ENCODE data around the gene VPS52.
A peak's percentile ranks its signal among the peaks of the same experiment; 100 is the strongest.
"Not testable (repeated sequence)": the region's sequence is repeated elsewhere in the genome, so short reads cannot be mapped to it uniquely, and the experiment has no call there.

The VPS52 gene

DNA sequence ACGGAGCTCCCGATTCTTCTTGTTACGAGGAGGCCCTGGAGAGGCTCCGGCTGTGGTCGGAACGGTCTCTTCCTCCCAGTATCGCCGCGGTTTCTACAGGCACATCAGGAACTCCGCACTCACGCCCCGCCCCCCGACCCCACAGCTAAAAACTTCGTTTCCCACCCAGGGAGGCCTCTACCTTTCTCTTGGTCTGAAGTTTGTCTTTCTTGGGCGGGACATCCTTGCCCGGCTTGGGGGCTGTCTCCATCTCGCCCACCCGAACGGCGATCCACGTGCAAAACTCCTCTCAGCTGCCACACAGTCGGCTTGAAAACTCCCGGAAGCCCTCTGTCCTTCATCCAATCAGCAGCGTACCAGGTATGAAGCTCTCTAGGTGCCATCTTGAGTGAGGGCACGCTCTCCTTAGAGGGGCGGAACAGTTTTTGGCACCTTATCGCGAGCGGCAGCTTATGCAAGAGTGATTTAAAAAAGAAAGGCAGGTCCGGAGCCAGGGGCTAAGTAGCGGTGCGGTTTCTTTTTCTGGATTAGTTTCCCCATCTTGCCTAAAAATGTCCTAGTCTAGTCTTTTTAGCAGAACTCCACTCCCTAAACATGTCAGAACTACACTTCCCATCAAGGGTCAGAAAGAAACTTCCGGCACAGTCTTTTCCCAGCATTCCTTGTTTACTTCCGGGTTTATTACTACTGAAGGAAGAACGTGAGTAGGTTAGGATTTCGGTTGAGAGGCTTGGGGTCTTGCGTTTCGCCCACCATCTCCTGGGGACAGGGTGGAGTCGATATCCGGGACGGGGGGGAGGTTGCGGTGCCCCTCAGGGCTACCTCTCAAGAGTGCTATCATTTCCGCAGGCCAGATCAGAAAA lies 17.5 kb upstream of the VPS52 start, which contains the start of the genes PFDN6 and WDR46:
Gene PFDN6, plus strand, starts transcription at position 681 of the 863 bp plus-strand sequence. CDS start 256 bp downstream, outside the sequence.
Gene WDR46, minus strand, starts transcription at position 319 of the 863 bp plus-strand sequence. Its CDS starts 69 bp downstream, at position 250.
- Histone ChIP-seq H3K36me3 (ENCODE audit: control insufficient read depth, insufficient read depth, low read length) (no peaks in the 10 kb centered on the region), H3K27me3 (ENCODE audit: control insufficient read depth, insufficient read depth, low read length) (no peaks in the 10 kb centered on the region), H3K4me2 (ENCODE audit: low read length) (peak within 1 kb of the TSS; percentile 82)

DNA sequence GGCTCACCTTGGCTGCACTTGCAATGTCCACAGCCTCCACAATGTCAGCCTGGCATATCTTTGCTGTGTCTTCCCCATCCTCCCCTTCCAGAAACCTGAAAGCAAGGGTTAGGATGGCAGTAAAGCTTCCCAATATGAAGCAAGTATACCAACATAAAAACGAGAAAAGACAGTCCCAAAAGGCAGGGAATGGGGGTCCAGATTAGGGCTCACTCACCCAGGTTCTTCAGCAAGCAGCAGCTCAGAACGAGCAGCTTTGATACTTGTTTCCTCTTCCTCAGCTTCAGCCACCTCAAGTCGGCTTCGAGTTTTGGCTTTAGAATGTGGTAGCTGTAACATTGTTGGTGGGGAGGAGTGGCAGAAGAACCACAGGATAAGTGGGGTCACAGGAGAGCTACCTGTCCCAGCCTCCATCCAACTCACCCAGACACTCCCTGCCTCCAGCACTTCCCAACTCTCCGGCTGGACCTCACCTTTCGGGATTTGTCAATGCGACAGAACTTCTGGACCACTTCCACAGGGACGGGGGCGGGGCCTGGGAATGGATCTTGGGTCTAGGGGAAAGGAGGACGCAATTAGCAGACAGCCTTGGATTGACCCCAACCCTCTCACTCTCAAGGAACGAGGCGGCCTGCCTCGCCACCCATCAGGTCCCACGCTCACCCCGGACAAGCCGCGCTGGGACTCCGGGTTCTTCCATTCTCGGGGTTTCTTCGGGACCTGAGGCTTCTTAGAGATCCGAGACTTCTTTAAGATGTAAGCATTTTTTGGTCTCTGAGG lies 16.7 kb upstream of the VPS52 start:
- Histone ChIP-seq H2AFZ (peak overlapping the region; percentile 59), H3K27me3 (ENCODE audit: control insufficient read depth, insufficient read depth, low read length) (no peaks in the 10 kb centered on the region), H3K9me3 (ENCODE audit: control insufficient read depth, low read length) (no peaks in the 10 kb centered on the region), H3K4me2 (ENCODE audit: low read length) (peak overlapping the region; percentile 82), H3K4me3 (ENCODE audit: low read depth, low read length) (peak overlapping the region; percentile 83), H3K4me1 (peaks cover 11% of the 10 kb centered on the region), H3K36me3 (ENCODE audit: control insufficient read depth, insufficient read depth, low read length) (no peaks in the 10 kb centered on the region), H3K9ac (no peak overlapping the region), H3K79me2 (peaks cover 18% of the 10 kb centered on the region), H3K27ac (peak overlapping the region; percentile 65)
- no peak for TF ChIP-seq CTCF (IDR thresholded peaks at IDR 0.05)

More for the DNA sequence above, 17.5 kb upstream of the VPS52 start, which contains the start of the genes PFDN6 and WDR46:
- Histone ChIP-seq H3K79me2 (peaks cover 18% of the 10 kb centered on the region), H3K27ac (peak within 1 kb of the TSS; percentile 65), H3K9ac (peak within 1 kb of the TSS; percentile 41), H3K4me1 (peaks cover 11% of the 10 kb centered on the region), H2AFZ (peak within 1 kb of the TSS; percentile 59), H3K9me3 (ENCODE audit: control insufficient read depth, low read length) (no peaks in the 10 kb centered on the region), H3K4me3 (ENCODE audit: low read depth, low read length) (peak within 1 kb of the TSS; percentile 83)
- TF ChIP-seq CTCF (IDR thresholded peaks at IDR 0.05), result no peak

- Histone ChIP-seq H3K9me3 (ENCODE audit: control insufficient read depth, low read length) (no peaks in the 10 kb centered on the region), H3K27me3 (ENCODE audit: control insufficient read depth, insufficient read depth, low read length) (no peaks in the 10 kb centered on the region), H3K79me2 (peaks cover 18% of the 10 kb centered on the region), H2AFZ (no peak overlapping the region), H3K4me2 (ENCODE audit: low read length) (no peak overlapping the region), H3K9ac (no peak overlapping the region), H3K4me3 (ENCODE audit: low read depth, low read length) (no peak overlapping the region), H3K4me1 (peaks cover 11% of the 10 kb centered on the region), H3K27ac (no peak overlapping the region), H3K36me3 (ENCODE audit: control insufficient read depth, insufficient read depth, low read length) (no peaks in the 10 kb centered on the region)
- TF ChIP-seq CTCF (IDR thresholded peaks at IDR 0.05), result no peak
Observed at GRCh38 chr6:33286946-33287914, 15.6 kb upstream of the VPS52 start.

- not testable (repeated sequence) for H3K9ac ChIP-seq; H3K9me3 ChIP-seq (ENCODE audit: control insufficient read depth, low read length); H3K36me3 ChIP-seq (ENCODE audit: control insufficient read depth, insufficient read depth, low read length); H3K4me2 ChIP-seq (ENCODE audit: low read length); H3K4me3 ChIP-seq (ENCODE audit: low read depth, low read length); H3K27me3 ChIP-seq (ENCODE audit: control insufficient read depth, insufficient read depth, low read length); H3K27ac ChIP-seq; H2AFZ ChIP-seq
- H3K79me2 ChIP-seq, result peaks cover 14% of the 10 kb centered on the region
- H3K4me1 ChIP-seq, result peaks cover 11% of the 10 kb centered on the region
Observed at GRCh38 chr6:33285214-33285613, 13.5 kb upstream of the VPS52 start.

Measured in parathyroid adenoma (tissue), 2 donors.